Stomach (tissue), 4 donors: ENCODE data around the gene CGREF1.

Experiments used
- CTCF ChIP-seq, 7 experiments: fragments of 450-650 bp in 4 of 7; fragments of 200-600 bp in 3 of 7; sonication (generic) in 3 of 7; IDR thresholded peaks; one replicate each; pipeline ENCODE4 v1.5.1; 2016 to 2019; ENCODE audit warnings: antibody characterized with exemption in 7 of 7, control low read depth in 2 of 7, mild to moderate bottlenecking in 1 of 7
- EP300 ChIP-seq: sonication (generic); formaldehyde crosslinking; IDR thresholded peaks from one replicate; pipeline ENCODE4 v1.6.1; 2017; ENCODE audit warnings: antibody characterized with exemption

GRCh38 chr2:27069961-27070618 lies 48.8 kb downstream of the CGREF1 start:
- TF ChIP-seq CTCF (IDR thresholded peaks at IDR 0.05) (no peak), EP300 (no peak)
